Mesendoderm (in vitro differentiated cells): ENCODE data around the gene TNFAIP8L1.

ENCODE experiments used
- DNase-seq: peaks from one replicate; pipeline ENCODE4 v3.0.0; 2013
- H2AK5ac ChIP-seq: 2 replicates; pipeline ENCODE4 v1.6.1; 2013; ENCODE audit warnings: low read length, inconsistent platforms
- H2BK120ac ChIP-seq: 2 replicates; pipeline ENCODE4 v1.6.1; 2013; ENCODE audit warnings: low read depth, mild to moderate bottlenecking, low read length, moderate library complexity, mixed read lengths
- H2BK15ac ChIP-seq: replicated peaks from 2 replicates; pipeline ENCODE4 v1.6.1; 2013; ENCODE audit warnings: low read depth, mild to moderate bottlenecking, moderate library complexity
- H2BK5ac ChIP-seq: 2 replicates; pipeline ENCODE4 v1.6.1; 2013; ENCODE audit warnings: low read length, inconsistent platforms
- H3K18ac ChIP-seq: 2 replicates; pipeline ENCODE4 v1.6.1; 2013; ENCODE audit warnings: mild to moderate bottlenecking, low read length, mixed read lengths
- H3K23ac ChIP-seq: one replicate; pipeline ENCODE4 v1.6.1; 2013; ENCODE audit warnings: low read length
- H3K27ac ChIP-seq: 2 replicates; pipeline ENCODE4 v1.5.1; 2013; ENCODE audit warnings: low read depth, mild to moderate bottlenecking, inconsistent platforms, low read length, moderate library complexity
- H3K27me3 ChIP-seq: 2 replicates; pipeline ENCODE4 v1.6.1; 2013; ENCODE audit warnings: low read length, control low read depth, mild to moderate bottlenecking, inconsistent platforms; ENCODE audit not compliant: insufficient read depth, poor library complexity
- H3K36me3 ChIP-seq: 2 replicates; pipeline ENCODE4 v1.6.1; 2013; ENCODE audit warnings: low read length, inconsistent platforms; ENCODE audit not compliant: control insufficient read depth, insufficient read depth
- H3K4ac ChIP-seq: one replicate; pipeline ENCODE4 v1.6.1; 2013; ENCODE audit warnings: low read depth, mild to moderate bottlenecking, low read length, moderate library complexity
- H3K4me1 ChIP-seq: 2 replicates; pipeline ENCODE4 v1.6.1; 2013; ENCODE audit warnings: low read depth, low read length, inconsistent platforms; ENCODE audit not compliant: control insufficient read depth
- H3K4me2 ChIP-seq: 2 replicates; pipeline ENCODE4 v1.6.1; 2013; ENCODE audit warnings: low read length
- H3K4me3 ChIP-seq: 2 replicates; pipeline ENCODE4 v1.5.1; 2013; ENCODE audit warnings: mild to moderate bottlenecking, low read length
- H3K56ac ChIP-seq: one replicate; pipeline ENCODE4 v1.6.1; 2013; ENCODE audit warnings: low read length
- H3K79me1 ChIP-seq: 2 replicates; pipeline ENCODE4 v1.6.1; 2013; ENCODE audit warnings: low read length, inconsistent platforms
- H3K79me2 ChIP-seq: 2 replicates; pipeline ENCODE4 v1.6.1; 2013; ENCODE audit warnings: mild to moderate bottlenecking, low read length; ENCODE audit not compliant: control insufficient read depth, insufficient read depth
- H3K9ac ChIP-seq: 2 replicates; pipeline ENCODE4 v1.6.1; 2013; ENCODE audit warnings: low read length, inconsistent platforms
- H4K5ac ChIP-seq: one replicate; pipeline ENCODE4 v1.6.1; 2013; ENCODE audit warnings: low read length
- H4K8ac ChIP-seq: one replicate; pipeline ENCODE4 v1.6.1; 2013; ENCODE audit warnings: low read depth, mild to moderate bottlenecking, control low read depth, low read length, moderate library complexity
- WGBS: extraction: QIAGEN DNeasy Blood & Tissue Kit; methylation state at CpG from one replicate; pipeline ENCODE4 v1.1.7; 2013; ENCODE audit warnings: low lambda C conversion rate, missing lambda C conversion rate; ENCODE audit not compliant: insufficient coverage; ENCODE audit errors: extremely low coverage; 5-methylcytosine and 5-hydroxymethylcytosine counted together

The TNFAIP8L1 gene

GRCh38 chr19:4602915-4603314 is 36.4 kb upstream of the TNFAIP8L1 start:
- no peaks in the 10 kb centered on the region for H3K4me1 ChIP-seq
- WGBS: no CpG with 5 or more reads among the region's 1 CpG
- H3K18ac ChIP-seq: no peak overlapping the region
- no peaks in the 10 kb centered on the region for H3K36me3 ChIP-seq
- H2AK5ac ChIP-seq: no peak overlapping the region
- no peak overlapping the region for H3K9ac ChIP-seq
- no peak overlapping the region for H2BK15ac ChIP-seq
- no peak overlapping the region for H3K27ac ChIP-seq
- DNase-seq: no peak
- no peak overlapping the region for H4K8ac ChIP-seq
- H4K5ac ChIP-seq: no peak overlapping the region
- H2BK120ac ChIP-seq: no peak overlapping the region
- H3K4me3 ChIP-seq: no peak overlapping the region
- H2BK5ac ChIP-seq: no peak overlapping the region
- no peak overlapping the region for H3K56ac ChIP-seq
- H3K4ac ChIP-seq: no peak overlapping the region
- H3K23ac ChIP-seq: no peak overlapping the region
- no peak overlapping the region for H3K4me2 ChIP-seq
- H3K79me1 ChIP-seq: no peaks in the 10 kb centered on the region
- H3K27me3 ChIP-seq: no peaks in the 10 kb centered on the region
- H3K79me2 ChIP-seq: no peaks in the 10 kb centered on the region

- no CpG with 5 or more reads among the region's 6 CpGs for WGBS
- no peak overlapping the region for H3K27ac ChIP-seq
- H3K4ac ChIP-seq: no peak overlapping the region
- H2BK5ac ChIP-seq: no peak overlapping the region
- H3K79me2 ChIP-seq: no peaks in the 10 kb centered on the region
- no peak overlapping the region for H3K23ac ChIP-seq
- no peak overlapping the region for H2AK5ac ChIP-seq
- DNase-seq: no peak
- H3K4me2 ChIP-seq: no peak overlapping the region
- H3K27me3 ChIP-seq: no peaks in the 10 kb centered on the region
- no peak overlapping the region for H3K9ac ChIP-seq
- no peaks in the 10 kb centered on the region for H3K36me3 ChIP-seq
- H2BK15ac ChIP-seq: no peak overlapping the region
- H4K8ac ChIP-seq: no peak overlapping the region
- H2BK120ac ChIP-seq: no peak overlapping the region
- H3K79me1 ChIP-seq: no peaks in the 10 kb centered on the region
- H3K56ac ChIP-seq: no peak overlapping the region
- no peak overlapping the region for H3K4me3 ChIP-seq
- H3K18ac ChIP-seq: no peak overlapping the region
- H3K4me1 ChIP-seq: no peaks in the 10 kb centered on the region
- H4K5ac ChIP-seq: no peak overlapping the region
Observed at GRCh38 chr19:4604912-4605311, 34.4 kb upstream of the TNFAIP8L1 start.

- Histone ChIP-seq H3K9ac (no peak overlapping the region), H3K56ac (no peak overlapping the region), H2BK15ac (no peak overlapping the region), H2BK5ac (no peak overlapping the region), H3K4me1 (no peaks in the 10 kb centered on the region), H3K4me2 (no peak overlapping the region), H4K5ac (no peak overlapping the region), H3K79me2 (no peaks in the 10 kb centered on the region), H2AK5ac (no peak overlapping the region), H3K27me3 (no peaks in the 10 kb centered on the region), H3K27ac (no peak overlapping the region), H3K4me3 (no peak overlapping the region), H3K23ac (no peak overlapping the region), H3K18ac (no peak overlapping the region), H2BK120ac (no peak overlapping the region), H3K79me1 (no peaks in the 10 kb centered on the region), H3K36me3 (no peaks in the 10 kb centered on the region), H3K4ac (no peak overlapping the region), H4K8ac (no peak overlapping the region)
- no CpG with 5 or more reads among the region's 5 CpGs for WGBS
- DNase-seq: no peak
Observed at GRCh38 chr19:4606181-4606580, 33.1 kb upstream of the TNFAIP8L1 start.

- no peak overlapping the region for H2BK15ac ChIP-seq
- peak; percentile 68 for DNase-seq
- H2BK120ac ChIP-seq: no peak overlapping the region
- no peaks in the 10 kb centered on the region for H3K36me3 ChIP-seq
- H3K79me1 ChIP-seq: no peaks in the 10 kb centered on the region
- no peak overlapping the region for H4K5ac ChIP-seq
- H3K9ac ChIP-seq: peak overlapping the region; percentile 26
- peak overlapping the region; percentile 62 for H3K56ac ChIP-seq
- H3K23ac ChIP-seq: no peak overlapping the region
- no peak overlapping the region for H2AK5ac ChIP-seq
- no peak overlapping the region for H2BK5ac ChIP-seq
- H4K8ac ChIP-seq: no peak overlapping the region
- no peaks in the 10 kb centered on the region for H3K79me2 ChIP-seq
- no peak overlapping the region for H3K4me3 ChIP-seq
- no peak overlapping the region for H3K18ac ChIP-seq
- no CpG with 5 or more reads among the region's 35 CpGs for WGBS
- H3K27ac ChIP-seq: no peak overlapping the region
- H3K4ac ChIP-seq: no peak overlapping the region
- no peaks in the 10 kb centered on the region for H3K4me1 ChIP-seq
- no peaks in the 10 kb centered on the region for H3K27me3 ChIP-seq
- peak overlapping the region; percentile 21 for H3K4me2 ChIP-seq
Observed at GRCh38 chr19:4606921-4607678, 32.2 kb upstream of the TNFAIP8L1 start.

GRCh38 chr19:4609878-4610511 is 29.3 kb upstream of the TNFAIP8L1 start:
- Histone ChIP-seq H2BK5ac (no peak overlapping the region), H4K5ac (no peak overlapping the region), H2BK120ac (no peak overlapping the region), H3K4me1 (no peaks in the 10 kb centered on the region), H3K79me2 (no peaks in the 10 kb centered on the region), H3K4ac (no peak overlapping the region), H3K79me1 (no peaks in the 10 kb centered on the region), H2BK15ac (no peak overlapping the region), H3K36me3 (no peaks in the 10 kb centered on the region), H3K27me3 (no peaks in the 10 kb centered on the region), H3K18ac (no peak overlapping the region), H3K4me3 (no peak overlapping the region), H2AK5ac (no peak overlapping the region), H3K27ac (no peak overlapping the region), H4K8ac (no peak overlapping the region), H3K9ac (no peak overlapping the region), H3K56ac (peak overlapping the region; percentile 44), H3K4me2 (no peak overlapping the region), H3K23ac (no peak overlapping the region)
- no peak for DNase-seq
- no CpG with 5 or more reads among the region's 15 CpGs for WGBS
